GM21737 (cell line): ENCODE measurements around the gene FANCC.

Experiments
- ATAC-seq: cut with Tn5 transposase; IDR thresholded peaks from one replicate; pipeline ENCODE4 v1.9.1; 2021; ENCODE audit warnings: mild to moderate bottlenecking, moderate library complexity; ENCODE audit not compliant: unreplicated experiment

Gene FANCC

GRCh38 chr9:95076696-95077052 is 240.8 kb downstream of the FANCC start:
- no peak for ATAC-seq

DNA sequence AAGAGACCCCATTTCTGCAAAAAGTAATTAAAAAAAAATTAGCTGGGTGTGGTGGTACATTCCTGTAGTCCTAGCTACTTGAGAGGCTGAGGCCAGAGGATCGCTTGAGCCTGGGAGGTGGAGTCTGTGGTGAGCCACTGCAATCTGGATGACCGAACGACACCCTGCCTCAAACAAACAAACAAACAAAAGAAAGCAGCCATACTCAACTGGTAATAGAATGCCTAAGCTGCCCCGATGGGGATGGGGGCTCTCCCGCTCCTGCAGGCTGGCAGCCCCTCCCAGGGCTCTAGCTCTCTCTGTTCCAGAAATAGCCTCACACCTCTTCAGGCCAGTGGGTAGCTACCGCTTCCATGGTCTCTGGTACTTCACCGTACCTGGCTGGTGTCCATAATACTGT is 241.8 kb downstream of the FANCC start:
- ATAC-seq: no peak

- ATAC-seq: no peak
Measured at GRCh38 chr9:95074632-95075031, 242.9 kb downstream of the FANCC start.

- ATAC-seq: no peak
Measured at GRCh38 chr9:95073918-95074317, 243.6 kb downstream of the FANCC start.

DNA sequence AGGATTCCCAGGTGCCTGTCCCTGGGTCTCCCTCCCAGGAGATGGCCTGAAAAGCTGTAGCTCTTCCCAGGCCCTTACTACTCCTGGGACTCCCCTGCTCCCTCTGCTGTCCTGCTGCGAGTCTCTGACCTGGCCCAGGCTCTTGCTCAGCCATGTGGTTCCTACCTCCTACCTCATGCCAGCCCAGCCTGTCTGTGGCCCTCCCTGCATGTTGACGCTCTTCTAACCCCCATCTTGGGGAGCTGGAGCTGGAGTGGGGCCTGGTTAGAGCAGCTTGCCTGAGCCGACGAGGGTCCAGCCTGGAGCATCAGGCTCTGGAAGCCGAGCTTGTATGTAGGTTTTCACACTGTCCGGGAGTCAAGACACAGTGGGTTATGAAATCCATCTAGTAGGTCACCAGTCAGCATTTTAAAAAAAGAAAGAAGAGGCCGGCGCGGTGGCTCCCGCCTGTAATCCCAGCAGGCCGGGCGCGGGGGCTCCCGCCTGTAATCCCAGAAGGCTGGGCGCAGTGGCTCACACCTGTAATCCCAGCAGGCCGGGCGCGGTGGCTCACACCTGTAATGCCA is 244.4 kb downstream of the FANCC start:
- ATAC-seq: no peak

DNA sequence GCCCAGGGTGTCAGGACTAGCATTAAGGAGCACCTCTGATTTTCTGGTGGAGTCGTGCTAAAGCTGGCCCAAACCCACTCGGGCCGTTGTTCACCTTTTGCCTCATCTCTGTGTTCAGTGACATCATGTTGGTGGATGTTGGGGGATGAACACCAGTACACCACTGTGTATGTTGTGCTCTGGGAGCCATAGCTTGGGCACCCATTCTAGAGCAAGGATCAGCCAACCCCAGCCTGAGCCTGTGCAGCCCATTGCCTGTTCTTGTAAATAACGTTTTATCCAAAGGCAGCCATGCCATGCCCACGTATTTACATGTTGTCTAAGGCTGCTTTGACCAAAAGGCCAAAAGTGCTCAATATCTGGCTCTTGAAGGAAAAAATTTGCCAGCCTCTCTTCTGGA is 245.6 kb downstream of the FANCC start:
- no peak for ATAC-seq

DNA sequence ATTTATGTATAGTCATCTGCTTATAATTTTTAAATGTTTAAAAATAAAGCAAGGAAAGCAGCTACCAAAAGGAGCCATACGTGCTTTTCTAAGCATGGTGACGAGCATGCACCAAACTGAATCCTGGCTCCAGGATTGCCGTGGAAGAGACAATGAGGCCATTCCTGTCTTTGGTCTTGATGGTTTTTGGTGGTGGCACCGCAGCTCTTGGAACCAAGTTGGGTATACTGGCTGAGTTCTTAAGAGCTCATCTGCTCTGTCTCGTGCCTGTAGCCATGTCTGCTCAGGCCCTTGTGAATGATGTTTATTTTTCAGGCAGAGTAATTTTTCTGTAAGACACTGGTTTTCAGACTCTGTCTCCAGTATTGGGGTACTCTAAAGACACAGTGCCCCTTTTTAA is 246.1 kb downstream of the FANCC start:
- ATAC-seq: no peak

GRCh38 chr9:95070549-95071021 is 246.9 kb downstream of the FANCC start:
- ATAC-seq: no peak

GRCh38 chr9:95067897-95068296 is 249.6 kb downstream of the FANCC start:
- no peak for ATAC-seq

GRCh38 chr9:95067057-95067456 is 250.5 kb downstream of the FANCC start:
- no peak for ATAC-seq

GRCh38 chr9:95065224-95065623 is 252.3 kb downstream of the FANCC start:
- ATAC-seq: no peak

DNA sequence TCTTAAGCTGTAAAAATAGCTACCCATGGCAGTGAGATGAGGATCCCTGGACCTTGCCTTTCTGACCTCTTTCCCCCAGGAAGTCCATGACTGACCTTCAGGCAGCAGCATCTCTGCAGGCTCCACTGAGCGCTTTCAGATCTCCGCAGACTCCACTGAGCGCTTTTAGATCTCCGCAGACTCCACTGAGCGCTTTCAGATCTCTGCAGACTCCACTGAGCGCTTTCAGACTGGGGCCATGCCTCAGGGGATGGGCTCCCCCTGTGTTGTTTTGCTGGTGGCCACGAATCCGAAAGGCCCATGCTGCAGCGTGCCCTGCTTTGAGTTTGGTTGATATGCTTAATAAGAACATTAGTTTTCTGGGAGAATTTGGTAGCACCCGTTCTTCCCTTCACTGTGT is 254.2 kb downstream of the FANCC start:
- ATAC-seq: no peak

- ATAC-seq: no peak
Measured at GRCh38 chr9:95062596-95063065, 254.9 kb downstream of the FANCC start.

GRCh38 chr9:95061916-95062595 is 255.5 kb downstream of the FANCC start:
- no peak for ATAC-seq

- no peak for ATAC-seq
Measured at GRCh38 chr9:95060916-95061315, 256.6 kb downstream of the FANCC start.

DNA sequence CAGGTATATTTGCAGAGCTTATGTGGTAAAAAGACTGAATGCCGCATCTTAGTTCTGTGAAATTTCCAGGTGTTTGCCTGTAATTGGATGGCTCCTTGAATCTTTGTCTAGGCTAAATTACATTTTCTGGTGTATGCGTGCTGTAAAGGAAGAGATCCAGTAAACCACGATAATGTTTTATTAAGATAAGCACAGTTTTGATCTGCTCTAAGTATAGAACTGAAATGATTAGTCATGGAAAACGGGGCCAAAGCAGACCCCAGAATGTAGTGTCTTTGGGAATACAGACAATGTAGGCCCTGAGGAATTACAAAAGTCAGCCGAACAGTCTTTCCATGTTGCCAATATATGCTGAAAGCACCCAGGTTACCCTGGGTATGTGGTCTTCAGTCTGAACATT is 257.3 kb downstream of the FANCC start:
- ATAC-seq: no peak

GRCh38 chr9:95058795-95059386 is 258.6 kb downstream of the FANCC start:
- no peak for ATAC-seq

- ATAC-seq: no peak
Measured at GRCh38 chr9:95058121-95058785, 259.3 kb downstream of the FANCC start.

- no peak for ATAC-seq
Measured at GRCh38 chr9:95057101-95057500, 260.4 kb downstream of the FANCC start.

DNA sequence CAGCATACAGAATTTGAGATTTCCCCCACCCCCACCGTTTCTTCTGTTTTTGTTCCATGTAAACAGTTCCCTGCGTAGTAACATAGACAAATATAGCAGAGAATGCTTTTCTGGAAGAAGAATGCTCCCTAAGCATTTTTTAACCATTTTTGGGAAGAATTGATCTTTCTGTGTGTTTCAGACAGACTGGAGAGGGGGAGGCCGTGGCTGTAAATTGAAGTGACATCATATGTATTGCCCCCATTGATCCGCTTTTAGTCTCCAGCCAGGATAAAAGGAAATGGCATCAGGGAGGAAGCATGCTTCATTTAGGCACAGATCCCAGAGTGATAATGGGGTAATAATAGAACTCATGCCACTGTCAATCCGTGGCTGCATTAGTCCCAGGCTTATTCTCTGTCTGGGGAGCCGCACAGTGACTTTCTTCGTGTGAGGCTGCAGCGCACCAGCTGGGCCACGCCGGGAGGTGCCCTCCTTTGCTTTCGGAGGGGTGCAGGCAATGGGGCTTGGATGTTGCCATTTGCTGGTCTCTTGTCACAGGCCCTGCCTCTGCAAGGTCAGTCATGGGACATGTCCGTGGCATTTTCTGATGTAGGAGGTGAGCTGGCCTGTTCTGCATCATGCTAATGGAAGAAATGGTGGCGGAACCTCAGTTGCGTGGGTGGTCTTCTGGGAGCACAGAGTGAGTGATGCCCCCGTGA is 261.5 kb downstream of the FANCC start:
- ATAC-seq: no peak

DNA sequence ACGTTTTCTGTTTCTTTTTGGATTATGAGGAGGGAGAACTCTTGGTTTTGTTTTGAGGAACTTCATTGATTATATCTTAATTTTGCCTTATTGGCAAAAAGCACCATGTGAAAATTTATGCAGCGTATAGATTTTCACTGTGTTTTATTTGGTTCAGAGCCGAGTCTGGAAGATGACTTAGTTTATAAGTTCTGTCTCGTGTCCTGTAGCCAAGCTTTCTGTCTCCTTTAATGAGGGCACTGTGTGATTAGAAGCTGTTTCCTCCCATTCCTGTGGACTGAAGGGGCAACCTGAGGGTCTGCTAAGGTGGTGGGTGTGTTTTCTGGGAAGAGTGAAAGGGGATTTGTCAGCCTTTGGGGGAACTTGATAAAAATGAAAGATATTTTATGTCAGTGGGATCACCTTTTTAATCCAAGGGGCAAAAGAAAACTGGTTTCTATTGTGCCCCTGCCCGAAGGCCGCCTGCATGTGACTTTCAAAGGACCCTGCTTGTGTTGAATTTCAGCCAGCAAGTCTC is 262.1 kb downstream of the FANCC start:
- ATAC-seq: no peak
